Spleen (tissue), 11 donors: Measurements from ENCODE around the gene SLC38A3. TPM values are rescaled to one million over a fixed set of nuclear protein-coding genes. Genes with fewer than 3 reads are reported as not detected.

Experiments
- DNase-seq: peaks from one replicate; pipeline ENCODE4 v3.0.0-alpha.2; 2020
- H3K27ac ChIP-seq, 8 donors: fragments of 200-600 bp; sonication (generic) in 7 of 8; 1 replicate in 4 of 8; 2 replicates in 4 of 8; pipeline versions ENCODE4 v1.5.0 to v1.8.0; 2016 to 2021; ENCODE audit warnings: inconsistent platforms in 4 of 8, mild to moderate bottlenecking in 4 of 8, moderate library complexity in 1 of 8
- H3K27me3 ChIP-seq, 7 donors: fragments of 200-600 bp; sonication (generic) in 6 of 7; replicated peaks in 1 of 7; 1 replicate in 4 of 7; 2 replicates in 3 of 7; pipeline versions ENCODE4 v1.5.0 to v1.8.0; 2016 to 2021; ENCODE audit warnings: inconsistent platforms in 3 of 7, mild to moderate bottlenecking in 1 of 7
- H3K36me3 ChIP-seq, 6 donors: fragments of 200-600 bp; sonication (generic) in 5 of 6; 1 replicate in 4 of 6; 2 replicates in 2 of 6; pipeline versions ENCODE4 v1.5.0 to v1.8.0; 2016 to 2021; ENCODE audit warnings: inconsistent platforms in 2 of 6
- H3K4me1 ChIP-seq, 6 donors: fragments of 200-600 bp; sonication (generic) in 5 of 6; 1 replicate in 3 of 6; 2 replicates in 3 of 6; pipeline versions ENCODE4 v1.5.0 to v1.8.0; 2016 to 2021; ENCODE audit warnings: inconsistent platforms in 3 of 6
- H3K4me3 ChIP-seq, 8 donors: fragments of 200-600 bp; sonication (generic) in 7 of 8; 1 replicate in 4 of 8; 2 replicates in 4 of 8; pipeline versions ENCODE4 v1.5.0 to v1.8.0; 2016 to 2021; ENCODE audit warnings: inconsistent platforms in 4 of 8, mild to moderate bottlenecking in 4 of 8, moderate library complexity in 2 of 8
- H3K9me3 ChIP-seq, 8 donors: fragments of 200-600 bp; sonication (generic) in 7 of 8; 1 replicate in 4 of 8; 2 replicates in 4 of 8; pipeline versions ENCODE4 v1.5.0 to v1.8.0; 2016 to 2021; ENCODE audit warnings: inconsistent platforms in 4 of 8
- POLR2A ChIP-seq, 3 donors: fragments of 450-650 bp; IDR thresholded peaks; one replicate each; pipeline ENCODE4 v1.5.1; 2017; ENCODE audit warnings: antibody characterized with exemption in 3 of 3, mild to moderate bottlenecking in 1 of 3
- POLR2AphosphoS5 ChIP-seq, 3 donors: sonication (generic); formaldehyde crosslinking; IDR thresholded peaks; one replicate each; pipeline ENCODE4 v1.5.1; 2017; ENCODE audit warnings: antibody characterized with exemption in 3 of 3
- WGBS, 5 donors: extraction: QIAGEN DNeasy Blood & Tissue Kit in 3 of 5; methylation state at CpG; one replicate each; pipeline versions ENCODE4 v1.1.5 to v1.1.7; 2013 to 2018; 5-methylcytosine and 5-hydroxymethylcytosine counted together
- intact Hi-C: fragments of 100-400 bp; cut with DNase I; formaldehyde crosslinking; loops from one replicate; pipeline ENCODE4 v1.15.0; 2023; ENCODE audit warnings: low total_unique reads
- polyA plus RNA-seq, 3 donors: library from polyadenylated mRNA; stranded (reverse); fragments of 200-250 nt; gene quantifications; one replicate each; pipeline ENCODE4 v1.2.1, GENCODE V29; 2013
- total RNA-seq, 7 donors: library from RNA; depleted of rRNA in 3 of 7; stranded (reverse); fragments of >200 nt in 3 of 7; fragmentation: NEBNext Ultra II Directional in 4 of 7; extraction: Animal tissue kit (Norgen Biotek cat#: 25700) in 4 of 7; gene quantifications; one replicate each; pipeline versions ENCODE4 v1.1.0 to v1.2.1, GENCODE V29; 2016 to 2021
- TF ChIP-seq, protein P1 (sequence below), 11 experiments: fragments of 200-600 bp in 7 of 11; fragments of 450-650 bp in 4 of 11; sonication (generic) in 4 of 11; IDR thresholded peaks in 8 of 11; conservative IDR thresholded peaks in 3 of 11; 1 replicate in 7 of 11; 2 replicates in 4 of 11; pipeline versions ENCODE4 v1.4.0 to v1.8.0; 2016 to 2021; ENCODE audit warnings: antibody characterized with exemption in 11 of 11, inconsistent platforms in 4 of 11, mild to moderate bottlenecking in 1 of 11
- donor health status: healthy with polysubstance abuse.
- donor health status: DM: no; HTN: no; CAD: no; lungs with moderate emphysema.
- donor health status: DM: no; HTN: no; CAD: no.
- donor health status: Bipolar disorder and iron deficiency.
- donor health status: healthy.
- donor health status: DM: no; HTN: no; CAD: no.
- donor health status: DM: yes; HTN: yes; CAD: no.

The SLC38A3 gene
- total and polyA plus RNA-seq, 10 donors: 0.02 to 0.07 TPM; not detected in 8

DNA sequence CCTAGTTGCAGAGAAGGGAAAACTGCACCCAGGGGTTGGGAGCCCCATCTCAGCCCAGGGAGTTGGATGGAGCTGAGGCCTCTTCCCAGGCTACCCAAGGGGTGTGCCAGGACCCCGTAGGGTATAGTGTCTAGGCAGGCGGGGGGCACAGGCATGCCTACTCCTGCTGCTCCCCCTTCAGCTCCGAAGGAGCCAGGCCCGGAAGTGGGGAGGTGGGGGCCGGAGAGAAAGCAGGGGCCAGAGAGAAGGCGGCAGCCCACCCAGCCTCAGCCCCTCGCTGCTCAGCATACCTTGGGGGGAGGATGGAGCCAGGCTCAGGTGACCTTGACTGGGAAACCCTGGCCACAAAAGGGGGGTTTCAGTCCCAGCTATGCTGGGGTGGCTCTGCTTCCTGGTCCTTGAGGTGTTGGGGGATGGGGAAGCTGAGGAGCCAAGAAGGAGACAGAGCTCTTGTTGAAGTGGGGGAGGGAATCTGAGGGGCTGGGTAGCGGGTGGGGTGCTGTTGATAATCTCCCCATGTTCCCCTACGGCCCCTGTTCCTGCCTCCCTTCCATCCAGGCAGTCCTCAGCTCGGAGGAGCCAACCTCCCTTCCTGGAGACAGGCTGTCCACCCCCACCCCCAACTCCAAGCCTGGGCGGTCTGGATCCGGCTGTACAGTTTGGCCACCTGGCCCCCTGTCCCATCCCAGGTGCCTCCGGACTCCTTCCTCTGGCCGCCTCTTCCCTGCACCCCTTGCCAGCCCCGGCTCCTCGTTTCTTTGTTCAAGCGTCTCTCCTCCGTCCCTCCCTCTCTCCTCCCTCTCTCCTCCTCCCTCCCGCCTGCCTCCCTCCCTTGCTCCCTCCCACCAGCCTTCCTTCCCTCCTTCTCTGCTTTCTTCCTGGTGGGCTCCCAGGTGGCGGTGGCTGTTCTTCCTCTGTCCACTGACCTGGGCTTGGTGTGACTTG, 48.2 kb upstream of the SLC38A3 start:
- DNase-seq: no peak
- Histone ChIP-seq H3K27me3 (peaks cover 0 to 47% (median 20%) of the 10 kb centered on the region in 7 donors), H3K36me3 (no peaks in the 10 kb centered on the region), H3K4me1 (peaks cover 12 to 92% (median 55%) of the 10 kb centered on the region in 6 donors), H3K4me3 (peak overlapping the region; percentile 33 to 83 (median 55)), H3K27ac (peak overlapping the region in 7 of 8 donors; percentile 11 to 82 (median 74)), H3K9me3 (no peaks in the 10 kb centered on the region)
- 25 to 39% (median 34%) methylated on average over 18 to 20 of the region's 20 CpGs for WGBS, 5 donors
- intact Hi-C loops: no loop called here
- TF ChIP-seq, protein P1, sequence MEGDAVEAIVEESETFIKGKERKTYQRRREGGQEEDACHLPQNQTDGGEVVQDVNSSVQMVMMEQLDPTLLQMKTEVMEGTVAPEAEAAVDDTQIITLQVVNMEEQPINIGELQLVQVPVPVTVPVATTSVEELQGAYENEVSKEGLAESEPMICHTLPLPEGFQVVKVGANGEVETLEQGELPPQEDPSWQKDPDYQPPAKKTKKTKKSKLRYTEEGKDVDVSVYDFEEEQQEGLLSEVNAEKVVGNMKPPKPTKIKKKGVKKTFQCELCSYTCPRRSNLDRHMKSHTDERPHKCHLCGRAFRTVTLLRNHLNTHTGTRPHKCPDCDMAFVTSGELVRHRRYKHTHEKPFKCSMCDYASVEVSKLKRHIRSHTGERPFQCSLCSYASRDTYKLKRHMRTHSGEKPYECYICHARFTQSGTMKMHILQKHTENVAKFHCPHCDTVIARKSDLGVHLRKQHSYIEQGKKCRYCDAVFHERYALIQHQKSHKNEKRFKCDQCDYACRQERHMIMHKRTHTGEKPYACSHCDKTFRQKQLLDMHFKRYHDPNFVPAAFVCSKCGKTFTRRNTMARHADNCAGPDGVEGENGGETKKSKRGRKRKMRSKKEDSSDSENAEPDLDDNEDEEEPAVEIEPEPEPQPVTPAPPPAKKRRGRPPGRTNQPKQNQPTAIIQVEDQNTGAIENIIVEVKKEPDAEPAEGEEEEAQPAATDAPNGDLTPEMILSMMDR (IDR thresholded peaks at IDR 0.05 in 8 of 11, conservative IDR thresholded peaks at IDR 0.05 in 3 of 11): no peak
- no peak for TF ChIP-seq POLR2A (IDR thresholded peaks at IDR 0.05)
- TF ChIP-seq POLR2AphosphoS5 (IDR thresholded peaks at IDR 0.05): no peak

DNA sequence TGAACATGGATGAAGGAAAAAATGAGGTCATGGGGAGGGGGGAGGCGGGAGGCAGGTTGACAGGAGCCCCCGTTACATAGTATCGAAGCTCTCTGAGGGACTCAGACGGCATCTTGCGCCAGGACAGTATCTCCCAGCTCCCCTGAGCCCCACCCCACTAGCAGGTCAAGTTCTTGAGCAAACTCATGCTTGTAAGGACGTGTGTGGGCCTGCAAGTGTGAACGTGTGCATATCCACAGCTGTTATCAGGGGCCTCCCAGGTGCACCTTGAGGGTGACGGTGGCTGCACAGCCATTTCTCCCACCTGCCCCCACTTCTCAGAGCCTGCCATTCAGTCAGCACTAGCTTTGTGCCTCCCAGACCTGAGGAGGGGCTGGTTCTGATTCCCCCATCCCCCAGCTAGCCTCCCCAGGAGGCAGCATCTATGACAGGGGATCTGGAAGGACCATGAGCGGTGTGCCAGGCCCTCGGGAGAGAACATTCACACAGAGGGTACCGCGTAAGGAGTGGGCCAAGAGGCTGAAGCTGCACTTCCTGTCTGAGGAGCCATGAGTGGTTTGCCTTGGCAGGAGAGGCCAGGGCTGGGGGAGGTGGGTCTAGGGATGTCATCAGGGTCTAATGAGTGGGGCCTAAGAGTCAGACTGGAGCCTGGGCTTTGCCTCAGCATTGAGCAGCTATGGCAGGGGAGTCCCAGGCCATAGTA, 47.1 kb upstream of the SLC38A3 start:
- intact Hi-C loops: no loop called here
- peaks cover 12 to 96% (median 60%) of the 10 kb centered on the region in 6 donors for H3K4me1 ChIP-seq
- H3K4me3 ChIP-seq: peak overlapping the region in 4 of 8 donors; percentile 50 to 83 (median 65)
- H3K27me3 ChIP-seq: peaks cover 0 to 47% (median 20%) of the 10 kb centered on the region in 7 donors
- H3K9me3 ChIP-seq: no peaks in the 10 kb centered on the region
- peak overlapping the region in 6 of 8 donors; percentile 4 to 82 (median 74) for H3K27ac ChIP-seq
- 55 to 81% (median 68%) methylated on average over 8 to 12 of the region's 12 CpGs for WGBS, 5 donors
- TF ChIP-seq, protein P1 (IDR thresholded peaks at IDR 0.05 in 8 of 11, conservative IDR thresholded peaks at IDR 0.05 in 3 of 11): no peak
- TF ChIP-seq POLR2AphosphoS5 (IDR thresholded peaks at IDR 0.05) (peak in 1 of 3 donors; percentile 18), POLR2A (IDR thresholded peaks at IDR 0.05) (no peak)
- H3K36me3 ChIP-seq: no peaks in the 10 kb centered on the region
- DNase-seq: no peak

DNA sequence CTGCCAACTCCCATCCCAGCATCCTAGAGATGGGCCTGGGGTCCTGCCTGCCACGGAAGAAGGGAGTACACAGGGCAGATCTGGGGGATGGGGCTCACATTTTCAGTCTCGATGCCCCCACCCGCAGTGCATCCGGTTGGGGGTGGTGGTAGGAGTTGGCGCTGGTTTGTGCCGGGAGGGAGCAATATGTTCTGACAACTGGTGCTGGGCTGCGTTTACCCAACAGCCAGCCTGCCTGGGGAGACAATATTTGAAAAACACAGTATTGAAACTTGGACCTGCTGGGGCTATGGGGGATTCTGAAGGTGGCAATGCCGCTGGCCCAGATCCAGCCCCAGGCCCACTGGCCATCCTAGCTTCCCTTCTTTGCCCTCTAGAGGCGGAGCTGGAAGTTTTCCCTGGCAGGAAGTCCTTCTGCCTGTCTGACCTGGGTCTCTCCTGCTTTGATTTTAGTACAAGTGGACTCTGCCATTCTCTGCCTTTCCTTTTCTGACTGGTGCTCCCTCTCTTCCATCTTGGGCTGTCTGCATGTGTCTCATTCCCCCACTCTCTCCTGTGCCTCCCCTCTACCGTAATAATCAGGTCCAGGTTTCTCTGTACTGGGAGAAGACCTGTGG, 46.4 kb upstream of the SLC38A3 start:
- H3K27me3 ChIP-seq: peaks cover 0 to 42% (median 20%) of the 10 kb centered on the region in 7 donors
- TF ChIP-seq, protein P1 (IDR thresholded peaks at IDR 0.05 in 8 of 11, conservative IDR thresholded peaks at IDR 0.05 in 3 of 11): no peak
- TF ChIP-seq POLR2A (IDR thresholded peaks at IDR 0.05) (no peak), POLR2AphosphoS5 (IDR thresholded peaks at IDR 0.05) (no peak)
- DNase-seq: no peak
- peak overlapping the region in 6 of 8 donors; percentile 4 to 82 (median 74) for H3K27ac ChIP-seq
- H3K4me1 ChIP-seq: peaks cover 14 to 96% (median 66%) of the 10 kb centered on the region in 6 donors
- intact Hi-C loops: no loop called here
- peak overlapping the region in 3 of 8 donors; percentile 7 to 83 (median 66) for H3K4me3 ChIP-seq
- no peaks in the 10 kb centered on the region for H3K9me3 ChIP-seq
- WGBS, 5 donors: 40 to 68% (median 64%) methylated on average over 7 to 10 of the region's 10 CpGs
- H3K36me3 ChIP-seq: no peaks in the 10 kb centered on the region
